ENCODE results near the gene PPARA. TPM values are rescaled to one million over a fixed set of nuclear protein-coding genes. Genes with fewer than 3 reads are reported as not detected.

PPARA gene
- total and polyA plus RNA-seq, 2 donors (not counting 3 experiments of a cell fraction or from before 2014, with no cell fraction given), result 3.1 to 10.7 TPM

DNA sequence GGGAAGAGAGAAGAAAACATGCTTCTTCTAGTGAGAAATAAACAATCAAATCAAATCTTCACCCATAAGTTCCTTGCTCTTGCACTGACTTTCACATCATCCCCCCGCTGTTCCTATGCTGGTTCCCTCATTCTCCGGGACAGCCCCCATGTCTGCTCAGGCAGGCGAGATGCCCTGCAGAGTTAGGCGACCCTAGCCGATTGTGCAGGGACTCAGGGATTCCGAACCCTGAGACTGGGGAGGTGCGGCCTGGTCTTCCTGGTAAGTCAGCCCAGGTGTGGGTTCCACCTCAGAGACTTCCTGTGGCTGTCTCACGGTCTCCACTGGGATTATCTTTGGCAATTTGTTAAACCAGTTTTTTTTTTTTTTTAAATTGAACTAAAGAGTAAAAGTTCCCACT lies 124.1 kb downstream of the PPARA start:
- BruUV-seq (replicated peaks), result no TSS peak
- no peak overlapping the region for H3K4me2 ChIP-seq (ENCODE audit: insufficient read depth, low read length)
- intact Hi-C loops (cut with micrococcal nuclease), result no loop called here
- ChIA-PET POLR2A (no interaction called here), CTCF (no interaction called here)
- no peak overlapping the region for H3K9ac ChIP-seq (replicated peaks; ENCODE audit: extremely low read depth, insufficient read depth, low read length)
- no peaks in the 10 kb centered on the region for H3K27me3 ChIP-seq (ENCODE audit: control insufficient read depth in 2 of 2, insufficient read depth in 2 of 2, low read length in 2 of 2)
- no peaks in the 10 kb centered on the region for H4K20me1 ChIP-seq (replicated peaks; ENCODE audit: control insufficient read depth, extremely low read depth, insufficient read depth, low read length)
- no peaks in the 10 kb centered on the region for H3K9me3 ChIP-seq (replicated peaks; ENCODE audit: control insufficient read depth, insufficient read depth, low read length)
- no peak overlapping the region for H3K4me3 ChIP-seq (replicated peaks in 1 of 3; ENCODE audit: insufficient read depth in 1 of 3, low read depth in 1 of 3, low read length in 3 of 3)
- no peaks in the 10 kb centered on the region for H3K9me1 ChIP-seq (replicated peaks; ENCODE audit: control insufficient read depth, extremely low read depth, insufficient read depth, low read length)
- peaks cover 2% of the 10 kb centered on the region for H3K79me2 ChIP-seq (ENCODE audit: control insufficient read depth, insufficient read depth, low read length)
- no peak overlapping the region for H3K27ac ChIP-seq (ENCODE audit: insufficient read depth, low read depth, low read length)
- dilution Hi-C loops (cut with MboI; ENCODE audit: extremely low pct_ligation_motif_present, low sequenced_read_pairs), result no loop called here
- DNase-seq (ENCODE audit: low read depth, low spot score) (no peak), FAIRE-seq (no peak)
- peaks cover 6% of the 10 kb centered on the region for H3K4me1 ChIP-seq (ENCODE audit: control insufficient read depth, extremely low read depth, insufficient read depth, low read length)
- no peak for TF ChIP-seq POLR2AphosphoS5 (IDR thresholded peaks at IDR 0.05; ENCODE audit: insufficient read depth, low read depth, low read length)
- no peak for TF ChIP-seq GATA2 (IDR thresholded peaks at IDR 0.05; ENCODE audit: insufficient read depth, insufficient read length, low read depth, low read length)
- no peak for TF ChIP-seq CTCF (IDR thresholded peaks at IDR 0.05; ENCODE audit: extremely low read depth in 1 of 2, insufficient read depth in 1 of 2, low read depth in 1 of 2, low read length in 2 of 2)
- no peak for TF ChIP-seq JUN (IDR thresholded peaks at IDR 0.05; ENCODE audit: borderline replicate concordance, insufficient read depth, insufficient read length, low read depth)
- TF ChIP-seq FOS (IDR thresholded peaks at IDR 0.05; ENCODE audit: borderline replicate concordance, insufficient read depth, low read length), result no peak
- TF ChIP-seq, protein P1, sequence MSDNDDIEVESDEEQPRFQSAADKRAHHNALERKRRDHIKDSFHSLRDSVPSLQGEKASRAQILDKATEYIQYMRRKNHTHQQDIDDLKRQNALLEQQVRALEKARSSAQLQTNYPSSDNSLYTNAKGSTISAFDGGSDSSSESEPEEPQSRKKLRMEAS (IDR thresholded peaks at IDR 0.05; ENCODE audit: insufficient read depth, insufficient read length), result no peak
- H2AFZ ChIP-seq (ENCODE audit: low read depth, low read length), result no peak overlapping the region
- H3K36me3 ChIP-seq (ENCODE audit: control insufficient read depth in 2 of 2, extremely low read depth in 1 of 2, insufficient read depth in 2 of 2, low read length in 2 of 2), result peaks cover 12 to 35% of the 10 kb centered on the region in 2 experiments
